SH-SY5Y (cell line): Measurements from ENCODE around the gene COA7.

Source experiments
- GATA2 ChIP-seq: IDR thresholded peaks from 2 replicates; pipeline ENCODE4 v1.6.1; 2011; ENCODE audit warnings: mild to moderate bottlenecking, low read depth, low read length
- GATA3 ChIP-seq: IDR thresholded peaks from 2 replicates; pipeline ENCODE4 v1.6.1; 2011; ENCODE audit warnings: low read depth, mild to moderate bottlenecking, low read length, moderate library complexity

DNA sequence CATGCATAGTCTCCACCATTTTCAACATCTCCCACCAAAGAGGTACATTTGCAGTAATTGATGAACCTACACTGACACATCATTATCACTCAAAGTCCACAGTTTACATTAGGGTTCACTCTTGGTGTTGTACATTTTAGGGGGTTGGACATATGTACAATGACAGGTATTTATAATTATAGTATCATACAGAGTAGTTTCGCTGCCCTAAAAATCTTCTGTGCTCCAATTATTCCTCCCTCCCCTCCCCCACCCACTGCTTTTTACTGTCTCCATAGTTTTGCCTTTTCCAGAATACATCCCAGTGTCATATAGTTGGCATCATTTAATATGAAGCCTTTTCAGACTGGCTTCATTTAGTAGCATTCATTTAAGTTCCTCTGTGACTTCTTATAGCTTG lies 13.6 kb downstream of the COA7 start:
- no peak for TF ChIP-seq GATA3
- no peak for TF ChIP-seq GATA2
